ENCODE measurements around the gene UBAC2.

UBAC2 gene

DNA sequence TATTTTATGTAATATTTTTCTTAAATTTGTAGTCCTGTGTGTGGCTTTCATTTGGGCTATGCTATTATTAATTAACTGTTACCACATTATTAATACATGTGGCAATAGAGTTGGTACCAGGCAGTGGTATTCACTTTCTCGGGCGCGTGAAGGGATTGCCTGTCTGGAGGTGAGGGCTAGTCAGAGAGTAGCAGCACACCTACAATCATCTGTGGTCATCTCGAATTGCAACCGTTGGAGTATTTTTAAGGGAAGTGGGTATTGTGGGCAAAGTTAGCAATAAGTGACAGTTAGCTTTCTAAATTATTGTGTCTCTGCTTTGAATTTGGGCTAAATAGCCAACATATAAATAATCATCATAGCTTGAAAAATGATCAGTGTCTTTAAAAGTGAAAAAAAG, 77.5 kb downstream of the UBAC2 start:
- Histone ChIP-seq H3K36me3 (ENCODE audit: insufficient read depth, low read depth, low read length) (no peaks in the 10 kb centered on the region), H3K4me1 (ENCODE audit: insufficient read depth, low read length) (peaks cover 11% of the 10 kb centered on the region; the same call in 1 of the 2 replicates), H3K27ac (ENCODE audit: low read length) (no peak overlapping the region), H3K9me3 (ENCODE audit: insufficient read depth, low read depth, low read length) (no peaks in the 10 kb centered on the region), H3K4me3 (ENCODE audit: low read length) (no peak overlapping the region), H3K9ac (ENCODE audit: low read depth, low read length) (no peak overlapping the region), H3K27me3 (ENCODE audit: insufficient read depth, low read length) (no peaks in the 10 kb centered on the region)

DNA sequence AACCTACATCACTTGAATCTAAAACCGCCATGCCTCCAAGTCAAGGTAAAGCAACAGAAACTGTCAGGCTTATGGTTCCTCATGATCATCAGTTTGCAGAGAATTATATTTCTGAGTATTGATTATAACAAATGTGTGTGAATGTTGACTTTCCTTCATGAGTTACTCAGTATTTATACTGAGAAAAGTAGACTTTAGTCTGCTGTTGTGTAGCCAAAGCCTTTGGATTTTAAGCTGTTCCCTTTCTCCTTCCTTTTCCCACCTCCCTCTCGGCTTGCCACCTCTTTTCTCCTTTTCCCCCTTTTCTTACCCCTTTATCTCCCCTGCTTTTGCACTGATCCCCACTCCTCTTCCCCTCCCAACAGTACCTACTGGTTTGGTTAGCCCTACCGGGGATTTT, 78.2 kb downstream of the UBAC2 start:
- no peak overlapping the region for H3K27ac ChIP-seq (ENCODE audit: low read length)
- no peak overlapping the region for H3K9ac ChIP-seq (ENCODE audit: low read depth, low read length)
- H3K4me1 ChIP-seq (ENCODE audit: insufficient read depth, low read length), result peaks cover 11% of the 10 kb centered on the region; the same call in 1 of the 2 replicates
- H3K36me3 ChIP-seq (ENCODE audit: insufficient read depth, low read depth, low read length), result no peaks in the 10 kb centered on the region
- no peak overlapping the region for H3K4me3 ChIP-seq (ENCODE audit: low read length)
- no peaks in the 10 kb centered on the region for H3K27me3 ChIP-seq (ENCODE audit: insufficient read depth, low read length)
- H3K9me3 ChIP-seq (ENCODE audit: insufficient read depth, low read depth, low read length), result no peaks in the 10 kb centered on the region

DNA sequence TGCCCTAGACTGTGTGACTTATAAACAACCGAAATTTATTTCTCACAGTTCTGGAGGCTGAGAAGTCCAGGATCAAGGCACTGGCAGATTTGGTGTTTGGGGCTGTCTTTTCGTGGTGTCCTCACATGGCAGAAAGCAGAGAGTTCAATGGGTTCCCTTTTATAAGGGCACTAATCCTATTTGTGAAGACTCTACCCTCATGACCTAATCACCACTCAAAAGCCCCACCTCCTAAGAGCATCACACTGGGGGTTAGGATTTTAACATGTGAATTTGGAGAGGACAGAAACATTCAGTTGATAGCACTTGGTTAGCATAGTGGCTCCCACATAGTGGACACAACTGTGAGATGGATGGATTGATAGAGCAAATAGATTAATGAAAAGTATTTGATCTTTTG, 79.0 kb downstream of the UBAC2 start:
- Histone ChIP-seq H3K9ac (ENCODE audit: low read depth, low read length) (no peak overlapping the region), H3K27ac (ENCODE audit: low read length) (no peak overlapping the region), H3K4me3 (ENCODE audit: low read length) (no peak overlapping the region), H3K36me3 (ENCODE audit: insufficient read depth, low read depth, low read length) (no peaks in the 10 kb centered on the region), H3K27me3 (ENCODE audit: insufficient read depth, low read length) (no peaks in the 10 kb centered on the region), H3K9me3 (ENCODE audit: insufficient read depth, low read depth, low read length) (no peaks in the 10 kb centered on the region), H3K4me1 (ENCODE audit: insufficient read depth, low read length) (peaks cover 11% of the 10 kb centered on the region; the same call in 1 of the 2 replicates)

DNA sequence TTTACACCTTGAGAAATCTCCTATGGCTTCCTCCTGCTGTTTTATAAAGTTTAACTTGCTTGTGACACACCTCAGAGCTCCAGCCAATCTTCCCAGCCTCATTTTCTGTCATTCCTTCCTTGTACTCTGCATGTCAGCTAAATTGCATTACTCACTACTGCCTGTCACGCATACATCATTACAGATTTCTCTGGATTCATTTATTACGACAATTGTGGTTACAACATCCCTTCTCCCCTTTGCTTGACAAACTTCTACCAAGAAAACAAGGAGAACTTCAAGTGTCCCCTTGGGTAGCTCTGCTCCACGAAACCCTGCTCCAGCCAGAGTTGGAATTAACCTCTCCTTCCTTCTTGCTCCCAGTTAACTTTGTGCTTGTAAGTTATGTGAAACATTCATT, 79.5 kb downstream of the UBAC2 start:
- peaks cover 11% of the 10 kb centered on the region; the same call in 1 of the 2 replicates for H3K4me1 ChIP-seq (ENCODE audit: insufficient read depth, low read length)
- H3K9me3 ChIP-seq (ENCODE audit: insufficient read depth, low read depth, low read length), result no peaks in the 10 kb centered on the region
- no peaks in the 10 kb centered on the region for H3K36me3 ChIP-seq (ENCODE audit: insufficient read depth, low read depth, low read length)
- no peak overlapping the region for H3K9ac ChIP-seq (ENCODE audit: low read depth, low read length)
- no peak overlapping the region for H3K27ac ChIP-seq (ENCODE audit: low read length)
- H3K4me3 ChIP-seq (ENCODE audit: low read length), result no peak overlapping the region
- H3K27me3 ChIP-seq (ENCODE audit: insufficient read depth, low read length), result no peaks in the 10 kb centered on the region

DNA sequence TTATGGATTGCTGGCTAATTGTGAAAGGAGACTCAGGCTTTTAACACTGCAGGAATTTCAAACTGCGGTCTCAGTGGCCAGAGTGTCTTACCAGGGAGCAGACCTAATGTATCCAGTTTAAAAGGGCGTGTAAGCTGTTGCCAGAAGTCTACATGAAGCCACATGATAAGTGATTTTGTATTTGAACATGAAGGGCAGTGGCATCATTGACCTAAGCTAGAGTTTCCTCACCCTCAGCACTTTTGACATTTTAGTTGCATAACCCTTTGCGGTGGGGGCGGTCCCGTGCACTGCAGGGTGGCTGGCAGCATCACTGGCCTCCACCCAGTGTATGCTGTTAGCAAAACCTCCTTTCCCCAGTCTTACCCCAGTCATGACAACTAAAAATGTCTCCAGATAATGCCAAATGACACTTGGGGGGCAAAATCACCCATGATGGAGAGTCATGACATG, 81.2 kb downstream of the UBAC2 start:
- H3K4me1 ChIP-seq (ENCODE audit: insufficient read depth, low read length), result peaks cover 6% of the 10 kb centered on the region; the same call in 1 of the 2 replicates
- no peaks in the 10 kb centered on the region for H3K36me3 ChIP-seq (ENCODE audit: insufficient read depth, low read depth, low read length)
- H3K9ac ChIP-seq (ENCODE audit: low read depth, low read length), result no peak overlapping the region
- no peaks in the 10 kb centered on the region for H3K27me3 ChIP-seq (ENCODE audit: insufficient read depth, low read length)
- no peak overlapping the region for H3K4me3 ChIP-seq (ENCODE audit: low read length)
- H3K9me3 ChIP-seq (ENCODE audit: insufficient read depth, low read depth, low read length), result no peaks in the 10 kb centered on the region
- H3K27ac ChIP-seq (ENCODE audit: low read length), result no peak overlapping the region

DNA sequence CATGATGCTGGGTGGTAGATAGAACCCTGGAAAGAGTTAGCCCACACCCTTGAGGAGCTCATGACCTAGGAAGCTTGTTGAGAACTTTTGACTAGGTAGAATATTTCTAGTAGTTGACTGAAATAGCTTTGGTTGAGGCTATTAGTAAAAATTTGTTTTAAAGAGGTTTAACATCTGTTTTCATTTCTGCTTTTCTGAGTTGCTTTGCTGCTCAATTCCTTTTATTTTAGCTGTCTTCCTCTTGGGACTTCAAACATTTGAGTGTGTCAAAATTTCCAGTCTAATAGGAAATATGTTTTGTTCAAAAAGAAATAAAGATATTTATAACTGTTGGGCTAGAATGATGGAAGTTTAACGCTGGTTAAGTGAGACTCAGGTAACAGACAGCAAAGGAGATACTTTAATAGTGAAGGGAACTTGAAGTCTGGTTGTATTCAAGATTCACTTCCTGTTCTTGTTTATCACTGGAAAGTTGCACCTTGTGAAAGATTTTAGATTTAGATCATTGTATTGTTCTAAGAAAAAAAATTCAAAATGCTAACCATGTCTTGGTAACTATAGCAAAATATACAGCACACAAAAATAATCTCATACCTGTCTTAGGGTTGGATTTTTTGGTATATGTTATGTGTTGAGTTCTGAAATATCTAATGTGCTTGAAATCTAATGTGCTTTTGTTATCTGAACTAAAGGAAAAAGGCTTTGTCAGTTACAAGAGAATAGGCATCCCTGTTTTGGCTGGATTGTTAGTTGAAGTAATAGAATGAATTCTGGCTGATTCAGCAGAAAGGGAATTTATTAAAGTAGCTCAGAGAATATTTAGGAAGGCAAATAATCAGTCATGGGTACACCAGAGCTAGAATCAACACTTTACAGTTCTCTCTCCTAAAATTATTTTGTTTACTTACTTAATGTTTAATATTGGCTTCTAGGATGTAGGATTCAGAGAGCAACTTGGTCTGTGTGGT, 81.9 kb downstream of the UBAC2 start:
- Histone ChIP-seq H3K4me1 (ENCODE audit: insufficient read depth, low read length) (peaks cover 6% of the 10 kb centered on the region; the same call in 1 of the 2 replicates), H3K36me3 (ENCODE audit: insufficient read depth, low read depth, low read length) (no peaks in the 10 kb centered on the region), H3K27ac (ENCODE audit: low read length) (no peak overlapping the region), H3K27me3 (ENCODE audit: insufficient read depth, low read length) (no peaks in the 10 kb centered on the region), H3K9ac (ENCODE audit: low read depth, low read length) (no peak overlapping the region), H3K9me3 (ENCODE audit: insufficient read depth, low read depth, low read length) (no peaks in the 10 kb centered on the region), H3K4me3 (ENCODE audit: low read length) (no peak overlapping the region)

DNA sequence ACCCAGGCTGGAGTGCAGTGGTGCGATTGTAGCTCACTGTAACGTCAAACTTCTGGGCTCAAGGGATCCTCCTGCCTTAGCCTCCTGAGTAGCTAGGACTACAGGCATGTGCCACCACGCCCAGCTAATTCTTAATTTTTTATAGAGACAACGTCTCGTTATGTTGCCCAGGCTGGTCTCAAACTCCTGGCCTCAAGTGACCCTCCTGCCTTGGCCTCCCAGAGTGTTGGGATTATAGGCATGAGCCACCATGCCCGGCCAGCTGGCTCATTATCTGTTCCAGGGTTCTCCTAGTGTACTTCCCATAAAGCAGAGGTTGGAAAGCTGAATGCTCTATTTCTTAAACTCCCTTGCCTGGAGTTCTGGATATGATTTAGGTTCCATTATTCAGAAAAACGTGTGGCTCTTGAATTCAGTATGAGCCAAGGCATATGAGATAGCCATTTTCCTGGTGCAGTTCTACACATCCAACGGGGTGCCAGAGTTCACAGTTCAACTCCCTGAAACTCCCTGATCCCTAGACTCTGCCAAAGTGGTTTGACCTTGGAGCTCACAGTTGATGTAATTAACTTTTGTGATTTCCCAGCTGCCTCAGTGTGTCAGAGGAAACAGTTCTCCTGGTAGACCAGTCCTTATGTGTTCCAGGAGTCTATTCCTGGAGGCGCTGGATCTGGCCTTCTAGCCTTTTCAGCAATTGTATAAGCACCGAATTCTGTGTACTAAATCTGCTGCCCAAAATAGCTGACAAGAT, 85.0 kb downstream of the UBAC2 start:
- H3K27ac ChIP-seq (ENCODE audit: low read length), result no peak overlapping the region
- H3K4me3 ChIP-seq (ENCODE audit: low read length), result no peak overlapping the region
- no peaks in the 10 kb centered on the region for H3K9me3 ChIP-seq (ENCODE audit: insufficient read depth, low read depth, low read length)
- no peak overlapping the region for H3K9ac ChIP-seq (ENCODE audit: low read depth, low read length)
- H3K27me3 ChIP-seq (ENCODE audit: insufficient read depth, low read length), result no peaks in the 10 kb centered on the region
- no peaks in the 10 kb centered on the region for H3K4me1 ChIP-seq (ENCODE audit: insufficient read depth, low read length)
- H3K36me3 ChIP-seq (ENCODE audit: insufficient read depth, low read depth, low read length), result no peaks in the 10 kb centered on the region

DNA sequence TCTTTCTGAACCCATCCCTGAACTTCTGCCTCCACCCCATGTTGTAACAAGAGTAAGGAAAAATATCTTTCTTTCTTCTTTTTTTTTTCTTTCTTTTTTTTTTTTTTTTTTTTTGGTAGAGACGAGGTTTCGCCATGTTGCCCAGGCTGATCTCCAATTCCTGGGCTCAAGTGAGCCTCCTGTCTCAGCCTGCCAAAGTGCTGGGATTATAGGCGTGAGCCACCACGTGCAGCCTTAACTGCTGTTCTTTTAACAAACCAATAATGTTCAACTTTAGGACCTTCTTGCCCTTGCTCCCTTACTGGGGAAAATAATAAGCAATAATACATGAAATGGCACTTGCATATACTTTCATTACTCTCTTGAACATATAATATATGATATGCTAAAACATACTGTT, 86.9 kb downstream of the UBAC2 start:
- Histone ChIP-seq H3K9ac (ENCODE audit: low read depth, low read length) (no peak overlapping the region), H3K9me3 (ENCODE audit: insufficient read depth, low read depth, low read length) (no peaks in the 10 kb centered on the region), H3K27me3 (ENCODE audit: insufficient read depth, low read length) (no peaks in the 10 kb centered on the region), H3K27ac (ENCODE audit: low read length) (no peak overlapping the region), H3K4me1 (ENCODE audit: insufficient read depth, low read length) (no peaks in the 10 kb centered on the region), H3K36me3 (ENCODE audit: insufficient read depth, low read depth, low read length) (no peaks in the 10 kb centered on the region), H3K4me3 (ENCODE audit: low read length) (no peak overlapping the region)

DNA sequence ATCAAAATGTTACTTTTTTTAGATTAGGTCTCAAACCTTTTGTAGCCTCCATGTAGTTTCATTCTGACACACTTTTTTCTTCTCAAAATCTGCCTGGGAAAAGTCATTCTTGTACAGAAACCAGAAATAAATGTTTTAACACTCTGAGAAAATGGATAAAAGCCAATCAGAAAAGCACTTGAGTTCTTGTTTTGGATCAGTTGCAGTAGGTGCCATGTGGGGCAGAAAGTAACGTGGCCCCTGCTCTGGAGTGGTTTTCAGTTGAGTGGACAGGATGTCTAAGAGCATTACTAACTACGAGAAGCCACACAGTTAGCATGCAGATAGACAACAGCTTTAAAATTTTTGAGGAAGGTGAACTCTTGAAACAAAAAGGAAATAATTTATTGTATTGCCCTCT, 87.4 kb downstream of the UBAC2 start:
- Histone ChIP-seq H3K4me3 (ENCODE audit: low read length) (no peak overlapping the region), H3K9me3 (ENCODE audit: insufficient read depth, low read depth, low read length) (no peaks in the 10 kb centered on the region), H3K4me1 (ENCODE audit: insufficient read depth, low read length) (no peaks in the 10 kb centered on the region), H3K9ac (ENCODE audit: low read depth, low read length) (no peak overlapping the region), H3K27ac (ENCODE audit: low read length) (no peak overlapping the region), H3K36me3 (ENCODE audit: insufficient read depth, low read depth, low read length) (no peaks in the 10 kb centered on the region), H3K27me3 (ENCODE audit: insufficient read depth, low read length) (no peaks in the 10 kb centered on the region)

DNA sequence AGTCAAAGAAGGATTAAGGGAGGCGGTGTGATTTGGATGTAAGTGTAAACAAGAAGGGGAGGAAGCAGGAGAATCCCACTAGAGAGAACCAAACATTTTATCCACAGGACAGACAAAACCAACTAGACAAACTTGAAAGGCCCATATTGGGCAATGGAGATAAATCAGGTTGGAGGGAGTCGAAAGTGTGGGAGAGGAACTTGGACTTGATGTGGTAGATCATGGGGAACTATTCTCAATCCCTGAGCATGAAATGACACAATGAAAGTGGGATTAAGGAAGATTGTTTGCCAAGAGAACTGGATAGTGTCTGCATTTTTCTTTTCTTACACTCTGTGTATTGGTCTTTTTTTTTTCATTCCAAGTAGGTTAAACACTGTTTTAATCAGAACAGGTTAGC, 88.6 kb downstream of the UBAC2 start:
- Histone ChIP-seq H3K27me3 (ENCODE audit: insufficient read depth, low read length) (no peaks in the 10 kb centered on the region), H3K4me1 (ENCODE audit: insufficient read depth, low read length) (no peaks in the 10 kb centered on the region), H3K9ac (ENCODE audit: low read depth, low read length) (no peak overlapping the region), H3K27ac (ENCODE audit: low read length) (no peak overlapping the region), H3K9me3 (ENCODE audit: insufficient read depth, low read depth, low read length) (no peaks in the 10 kb centered on the region), H3K4me3 (ENCODE audit: low read length) (no peak overlapping the region), H3K36me3 (ENCODE audit: insufficient read depth, low read depth, low read length) (no peaks in the 10 kb centered on the region)

DNA sequence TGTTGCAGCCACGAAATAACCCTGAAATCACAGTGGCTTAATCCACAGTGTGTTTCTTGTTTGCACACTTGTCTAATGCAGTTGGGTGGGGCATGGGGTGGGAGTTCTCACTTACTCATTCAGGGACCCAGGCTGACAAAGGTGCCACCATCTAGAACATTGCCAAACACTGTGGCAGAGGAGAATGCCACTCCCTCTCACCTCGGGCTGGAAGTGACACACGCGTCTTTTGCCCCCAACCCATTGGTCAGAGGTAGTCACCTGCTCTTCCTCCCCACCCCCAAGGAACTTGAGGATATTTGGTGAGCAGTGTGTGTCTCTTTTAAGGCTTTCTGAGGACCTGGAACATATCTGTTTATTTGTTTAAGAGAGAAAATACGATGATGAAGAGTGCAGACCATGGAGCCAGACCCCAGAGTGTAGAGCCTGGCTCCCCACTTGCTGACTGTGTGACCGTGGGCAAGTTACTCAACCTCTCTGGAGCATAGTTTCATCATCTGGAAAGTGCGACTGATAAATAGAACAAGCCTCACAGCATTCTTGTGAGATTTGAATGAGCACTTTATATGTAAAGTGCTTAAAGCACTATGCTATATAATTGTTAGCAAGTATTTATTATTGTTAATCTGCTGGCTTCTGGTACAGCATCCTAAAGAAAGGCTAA, 89.2 kb downstream of the UBAC2 start:
- no peaks in the 10 kb centered on the region for H3K4me1 ChIP-seq (ENCODE audit: insufficient read depth, low read length)
- 0 out of 2 replicates have a peak, but pooled peaks cover 1% of the 10 kb centered on the region for H3K36me3 ChIP-seq (ENCODE audit: insufficient read depth, low read depth, low read length)
- H3K9ac ChIP-seq (ENCODE audit: low read depth, low read length), result no peak overlapping the region
- H3K9me3 ChIP-seq (ENCODE audit: insufficient read depth, low read depth, low read length), result no peaks in the 10 kb centered on the region
- H3K27ac ChIP-seq (ENCODE audit: low read length), result no peak overlapping the region
- no peak overlapping the region for H3K4me3 ChIP-seq (ENCODE audit: low read length)
- no peaks in the 10 kb centered on the region for H3K27me3 ChIP-seq (ENCODE audit: insufficient read depth, low read length)
